Keratinocyte (primary cell): ENCODE data around the gene METTL1. TPM values are rescaled to one million over a fixed set of nuclear protein-coding genes. Genes with fewer than 3 reads are reported as not detected.

Experiments used
- DNase-seq: peaks from one replicate; pipeline ENCODE4 v3.0.0-alpha.2; 2011; ENCODE audit warnings: low read depth, missing footprints, low spot score
- FAIRE-seq: peaks from 2 replicates; lab custom pipeline; 2011; peaks lifted over from hg19 to GRCh38; lab: Jason Lieb, UNC
- H2AFZ ChIP-seq: 2 replicates; pipeline ENCODE4 v1.6.0; 2012; ENCODE audit warnings: low read length, control low read depth, inconsistent platforms; ENCODE audit not compliant: control insufficient read depth
- H3K27ac ChIP-seq: 2 replicates; pipeline ENCODE4 v1.5.1; 2011; ENCODE audit warnings: low read length; ENCODE audit not compliant: control insufficient read depth, insufficient read depth
- H3K27me3 ChIP-seq: 3 replicates; pipeline ENCODE4 v1.6.0; 2011; ENCODE audit warnings: low read length; ENCODE audit not compliant: control insufficient read depth, insufficient read depth; ENCODE audit errors: extremely low read depth
- H3K36me3 ChIP-seq, 2 experiments: 2 replicates in 1 of 2; 3 replicates in 1 of 2; pipeline ENCODE4 v1.5.1; 2011; ENCODE audit warnings: low read length in 2 of 2, mild to moderate bottlenecking in 1 of 2; ENCODE audit not compliant: control insufficient read depth in 2 of 2, insufficient read depth in 2 of 2; ENCODE audit errors: extremely low read depth in 1 of 2
- H3K4me1 ChIP-seq: 3 replicates; pipeline ENCODE4 v1.5.1; 2011; ENCODE audit warnings: low read length; ENCODE audit not compliant: control insufficient read depth, insufficient read depth; ENCODE audit errors: extremely low read depth
- H3K4me2 ChIP-seq: 3 replicates; pipeline ENCODE4 v1.6.0; 2011; ENCODE audit warnings: low read depth, low read length; ENCODE audit not compliant: control insufficient read depth, insufficient read depth; ENCODE audit errors: extremely low read depth
- H3K4me3 ChIP-seq, 3 experiments: fragments of 200-600 bp in 1 of 3; sonication (generic) in 1 of 3; 2 replicates in 2 of 3; 3 replicates in 1 of 3; pipeline ENCODE4 v1.5.1; 2011 to 2016; ENCODE audit warnings: low read length in 3 of 3, mild to moderate bottlenecking in 3 of 3, control low read depth in 2 of 3, inconsistent platforms in 1 of 3, low read depth in 1 of 3, mixed read lengths in 1 of 3, mixed run types in 1 of 3, moderate library complexity in 1 of 3; ENCODE audit not compliant: control insufficient read depth in 2 of 3, insufficient read depth in 2 of 3; ENCODE audit errors: extremely low read depth in 1 of 3
- H3K79me2 ChIP-seq: 2 replicates; pipeline ENCODE4 v1.6.0; 2012; ENCODE audit warnings: low read length; ENCODE audit not compliant: control insufficient read depth, insufficient read depth
- H3K9ac ChIP-seq: 3 replicates; pipeline ENCODE4 v1.6.0; 2011; ENCODE audit warnings: low read length; ENCODE audit not compliant: control insufficient read depth, insufficient read depth; ENCODE audit errors: extremely low read depth
- H3K9me1 ChIP-seq: 3 replicates; pipeline ENCODE4 v1.6.0; 2011; ENCODE audit warnings: low read length; ENCODE audit not compliant: control insufficient read depth, insufficient read depth; ENCODE audit errors: extremely low read depth
- H3K9me3 ChIP-seq: 2 replicates; pipeline ENCODE4 v1.5.1; 2012; ENCODE audit warnings: low read depth, low read length; ENCODE audit not compliant: control insufficient read depth
- H4K20me1 ChIP-seq: 3 replicates; pipeline ENCODE4 v1.6.0; 2011; ENCODE audit warnings: low read length; ENCODE audit not compliant: control insufficient read depth, insufficient read depth; ENCODE audit errors: extremely low read depth
- EZH2 ChIP-seq: IDR thresholded peaks from one replicate; pipeline ENCODE4 v1.6.1; 2012; ENCODE audit warnings: inconsistent platforms, mild to moderate bottlenecking, low read length, moderate library complexity
- dilution Hi-C: fragments of 300-500 bp; cut with MboI; formaldehyde crosslinking; loops from one replicate; pipeline ENCODE4 v1.7.0; 2020; ENCODE audit warnings: low sequenced_read_pairs; ENCODE audit not compliant: extremely low pct_ligation_motif_present
- polyA plus RNA-seq, 5 experiments: library from polyadenylated mRNA; depleted of rRNA in 3 of 5; stranded (reverse) in 3 of 5; stranded (forward) in 1 of 5; unstranded in 1 of 5; fragments of >200 nt; gene quantifications; 1 replicate in 1 of 5; 2 replicates in 3 of 5; 3 replicates in 1 of 5; pipeline versions ENCODE4 v1.2.1 to v1.2.3, GENCODE V29; 2011 to 2012; ENCODE audit warnings: missing spikeins in 2 of 5, low read depth in 1 of 5, low replicate concordance in 1 of 5
- TF ChIP-seq, protein P1 (sequence below), 3 experiments: IDR thresholded peaks in 1 of 3; conservative IDR thresholded peaks in 1 of 3; optimal IDR thresholded peaks in 1 of 3; 2 replicates in 2 of 3; 3 replicates in 1 of 3; pipeline versions ENCODE3 to v1.5.1; 2011; ENCODE audit warnings: low read length in 3 of 3, mild to moderate bottlenecking in 3 of 3, moderate library complexity in 2 of 3, control low read depth in 1 of 3, inconsistent platforms in 1 of 3; ENCODE audit not compliant: insufficient read depth in 2 of 3; ENCODE audit errors: extremely low read depth in 1 of 3

Gene METTL1
- polyA plus RNA-seq, 1 donor (not counting 4 experiments of a cell fraction or from before 2014, with no cell fraction given) = 24.5 TPM

DNA sequence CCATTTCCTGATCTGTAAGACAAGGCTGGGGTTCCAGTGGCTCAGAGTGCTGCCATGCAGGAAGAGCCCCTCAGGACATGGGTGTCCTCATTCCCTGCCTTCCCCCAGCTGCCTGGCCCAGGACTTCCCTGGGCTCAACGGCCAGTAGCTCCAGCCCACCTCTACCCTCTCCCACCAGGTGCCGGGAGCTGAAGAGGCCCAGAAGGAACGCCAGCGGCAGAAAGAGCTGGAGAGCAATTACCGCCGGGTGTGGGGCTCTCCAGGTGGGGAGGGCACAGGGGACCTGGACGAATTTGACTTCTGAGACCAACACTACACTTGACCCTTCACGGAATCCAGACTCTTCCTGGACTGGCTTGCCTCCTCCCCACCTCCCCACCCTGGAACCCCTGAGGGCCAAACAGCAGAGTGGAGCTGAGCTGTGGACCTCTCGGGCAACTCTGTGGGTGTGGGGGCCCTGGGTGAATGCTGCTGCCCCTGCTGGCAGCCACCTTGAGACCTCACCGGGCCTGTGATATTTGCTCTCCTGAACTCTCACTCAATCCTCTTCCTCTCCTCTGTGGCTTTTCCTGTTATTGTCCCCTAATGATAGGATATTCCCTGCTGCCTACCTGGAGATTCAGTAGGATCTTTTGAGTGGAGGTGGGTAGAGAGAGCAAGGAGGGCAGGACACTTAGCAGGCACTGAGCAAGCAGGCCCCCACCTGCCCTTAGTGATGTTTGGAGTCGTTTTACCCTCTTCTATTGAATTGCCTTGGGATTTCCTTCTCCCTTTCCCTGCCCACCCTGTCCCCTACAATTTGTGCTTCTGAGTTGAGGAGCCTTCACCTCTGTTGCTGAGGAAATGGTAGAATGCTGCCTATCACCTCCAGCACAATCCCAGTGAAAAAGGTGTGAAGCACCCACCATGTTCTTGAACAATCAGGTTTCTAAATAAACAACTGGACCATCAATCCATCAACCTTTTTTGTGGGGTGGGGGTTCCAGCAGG is 51.0 kb downstream of the METTL1 start:
- TF ChIP-seq, protein P1, sequence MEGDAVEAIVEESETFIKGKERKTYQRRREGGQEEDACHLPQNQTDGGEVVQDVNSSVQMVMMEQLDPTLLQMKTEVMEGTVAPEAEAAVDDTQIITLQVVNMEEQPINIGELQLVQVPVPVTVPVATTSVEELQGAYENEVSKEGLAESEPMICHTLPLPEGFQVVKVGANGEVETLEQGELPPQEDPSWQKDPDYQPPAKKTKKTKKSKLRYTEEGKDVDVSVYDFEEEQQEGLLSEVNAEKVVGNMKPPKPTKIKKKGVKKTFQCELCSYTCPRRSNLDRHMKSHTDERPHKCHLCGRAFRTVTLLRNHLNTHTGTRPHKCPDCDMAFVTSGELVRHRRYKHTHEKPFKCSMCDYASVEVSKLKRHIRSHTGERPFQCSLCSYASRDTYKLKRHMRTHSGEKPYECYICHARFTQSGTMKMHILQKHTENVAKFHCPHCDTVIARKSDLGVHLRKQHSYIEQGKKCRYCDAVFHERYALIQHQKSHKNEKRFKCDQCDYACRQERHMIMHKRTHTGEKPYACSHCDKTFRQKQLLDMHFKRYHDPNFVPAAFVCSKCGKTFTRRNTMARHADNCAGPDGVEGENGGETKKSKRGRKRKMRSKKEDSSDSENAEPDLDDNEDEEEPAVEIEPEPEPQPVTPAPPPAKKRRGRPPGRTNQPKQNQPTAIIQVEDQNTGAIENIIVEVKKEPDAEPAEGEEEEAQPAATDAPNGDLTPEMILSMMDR (optimal IDR thresholded peaks at IDR 0.05 in 1 of 3, IDR thresholded peaks at IDR 0.05 in 1 of 3, conservative IDR thresholded peaks at IDR 0.05 in 1 of 3; ENCODE audit: extremely low read depth in 1 of 3, insufficient read depth in 2 of 3, low read length in 3 of 3) = no peak
- no peak for TF ChIP-seq EZH2
- no peak overlapping the region for H3K4me3 ChIP-seq
- no peaks in the 10 kb centered on the region for H3K9me3 ChIP-seq
- H3K36me3 ChIP-seq = peaks cover 5 to 16% of the 10 kb centered on the region in 2 experiments
- peaks cover 3% of the 10 kb centered on the region for H3K4me1 ChIP-seq
- no peak overlapping the region for H3K9ac ChIP-seq
- dilution Hi-C loops = no loop called here
- FAIRE-seq = no peak
- H3K9me1 ChIP-seq = no peaks in the 10 kb centered on the region
- no peak overlapping the region for H3K4me2 ChIP-seq
- no peak for DNase-seq
- no peaks in the 10 kb centered on the region for H3K79me2 ChIP-seq
- no peak overlapping the region for H3K27ac ChIP-seq
- H4K20me1 ChIP-seq = no peaks in the 10 kb centered on the region
- no peaks in the 10 kb centered on the region for H3K27me3 ChIP-seq
- no peak overlapping the region for H2AFZ ChIP-seq

DNA sequence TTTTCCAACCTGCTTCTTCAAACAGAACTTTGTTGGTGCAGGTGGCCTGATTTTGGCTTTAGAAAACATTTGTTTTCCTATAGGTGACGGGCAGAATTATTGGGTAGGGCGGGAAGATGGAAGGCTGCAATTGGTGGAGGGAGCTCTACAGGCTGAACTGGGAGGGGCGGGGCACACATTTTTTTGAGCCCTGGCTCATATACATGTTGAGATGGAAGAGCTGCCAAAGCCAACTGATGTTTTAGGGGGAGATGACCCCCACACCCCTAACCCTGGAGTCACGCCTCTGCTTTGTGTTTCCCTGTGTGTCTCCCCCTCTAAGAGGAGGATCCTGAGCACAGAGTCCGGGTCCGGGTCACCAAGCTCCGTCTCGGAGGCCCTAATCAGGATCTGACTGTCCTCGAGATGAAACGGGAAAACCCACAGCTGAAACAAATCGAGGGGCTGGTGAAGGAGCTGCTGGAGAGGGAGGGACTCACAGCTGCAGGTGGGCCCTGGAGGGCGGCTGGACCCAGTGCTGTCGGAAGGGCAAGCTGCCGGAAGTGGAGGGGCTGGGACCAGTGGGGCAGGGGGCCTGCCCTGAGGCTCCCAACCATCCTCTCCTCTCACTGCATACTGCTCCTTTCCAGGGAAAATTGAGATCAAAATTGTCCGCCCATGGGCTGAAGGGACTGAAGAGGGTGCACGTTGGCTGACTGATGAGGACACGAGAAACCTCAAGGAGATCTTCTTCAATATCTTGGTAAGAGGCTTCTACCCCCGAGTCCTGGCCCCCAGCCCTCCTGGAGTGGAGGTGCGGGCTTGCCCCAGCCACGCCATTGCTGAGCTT is 51.9 kb downstream of the METTL1 start:
- H3K9me3 ChIP-seq = no peaks in the 10 kb centered on the region
- no peaks in the 10 kb centered on the region for H3K4me1 ChIP-seq
- dilution Hi-C loops = no loop called here
- H4K20me1 ChIP-seq = no peaks in the 10 kb centered on the region
- DNase-seq (no peak), FAIRE-seq (no peak)
- peaks cover 5 to 16% of the 10 kb centered on the region in 2 experiments for H3K36me3 ChIP-seq
- H2AFZ ChIP-seq = no peak overlapping the region
- H3K27ac ChIP-seq = no peak overlapping the region
- H3K9me1 ChIP-seq = no peaks in the 10 kb centered on the region
- H3K9ac ChIP-seq = no peak overlapping the region
- no peak overlapping the region for H3K4me2 ChIP-seq
- no peak for TF ChIP-seq EZH2
- TF ChIP-seq, protein P1 (optimal IDR thresholded peaks at IDR 0.05 in 1 of 3, IDR thresholded peaks at IDR 0.05 in 1 of 3, conservative IDR thresholded peaks at IDR 0.05 in 1 of 3; ENCODE audit: extremely low read depth in 1 of 3, insufficient read depth in 2 of 3, low read length in 3 of 3) = no peak
- no peaks in the 10 kb centered on the region for H3K27me3 ChIP-seq
- no peak overlapping the region for H3K4me3 ChIP-seq
- H3K79me2 ChIP-seq = no peaks in the 10 kb centered on the region
